IMR-90 (cell line): ENCODE results near the gene VAMP5. TPM values are rescaled to one million over a fixed set of nuclear protein-coding genes. Genes with fewer than 3 reads are reported as not detected.

Source experiments
- ATAC-seq: fragments of 200-7000 bp; cut with Tn5 transposase; 2 replicates; pipeline ENCODE4 v1.9.1; 2020; ENCODE audit warnings: low read depth, mild to moderate bottlenecking, moderate library complexity
- BruUV-seq: library from RNA; stranded (reverse); fragments of 400-500 nt; replicated peaks from 2 replicates; lab custom pipeline; 2021; lab: Mats Ljungman, UMichigan
- CTCF ChIA-PET: fragments of 300-600 bp; formaldehyde crosslinking; extraction: SDS; loops from one replicate; lab custom pipeline; 2021; ENCODE audit warnings: antibody characterized with exemption; lab: Yijun Ruan, JAX
- POLR2A ChIA-PET: fragments of 300-600 bp; sonication (Branson Sonifier 250); formaldehyde crosslinking; loops from one replicate; lab custom pipeline; 2022; ENCODE audit warnings: antibody characterized with exemption; ENCODE audit not compliant: unreplicated experiment; lab: Charles Lee
- DNase-seq: peaks from one replicate; pipeline ENCODE4 v3.0.0; 2013
- H2AFZ ChIP-seq: replicated peaks from 2 replicates; pipeline ENCODE3; 2013; ENCODE audit warnings: low read length, mild to moderate bottlenecking; ENCODE audit not compliant: poor library complexity
- H2AK5ac ChIP-seq: 2 replicates; pipeline ENCODE4 v1.6.1; 2013; ENCODE audit warnings: low read depth, low read length, inconsistent platforms
- H2AK9ac ChIP-seq: replicated peaks from 2 replicates; pipeline ENCODE3; 2013; ENCODE audit warnings: mild to moderate bottlenecking, low read depth, low read length, moderate library complexity; ENCODE audit not compliant: poor library complexity
- H2BK120ac ChIP-seq: 2 replicates; pipeline ENCODE4 v1.6.1; 2013; ENCODE audit warnings: low read depth, low read length, inconsistent platforms
- H2BK15ac ChIP-seq: 3 replicates; pipeline ENCODE4 v1.6.1; 2013; ENCODE audit warnings: low read depth, low read length, inconsistent platforms
- H2BK20ac ChIP-seq: 2 replicates; pipeline ENCODE4 v1.6.1; 2013; ENCODE audit warnings: low read depth, mild to moderate bottlenecking, inconsistent platforms, low read length, moderate library complexity
- H2BK5ac ChIP-seq: 2 replicates; pipeline ENCODE4 v1.6.1; 2013; ENCODE audit warnings: mild to moderate bottlenecking, low read depth, low read length, inconsistent platforms; ENCODE audit not compliant: poor library complexity, severe bottlenecking
- H3K14ac ChIP-seq: replicated peaks from 2 replicates; pipeline ENCODE4 v1.6.1; 2013; ENCODE audit warnings: low read depth, low read length, inconsistent platforms
- H3K18ac ChIP-seq: 2 replicates; pipeline ENCODE4 v1.6.1; 2013; ENCODE audit warnings: low read depth, low read length, control low read depth
- H3K23ac ChIP-seq: 2 replicates; pipeline ENCODE4 v1.6.1; 2013; ENCODE audit warnings: low read depth, low read length, inconsistent platforms
- H3K27ac ChIP-seq: 2 replicates; pipeline ENCODE4 v1.5.1; 2013; ENCODE audit warnings: mild to moderate bottlenecking, control low read depth, low read length; ENCODE audit not compliant: insufficient read depth
- H3K27me3 ChIP-seq: 2 replicates; pipeline ENCODE4 v1.6.1; 2013; ENCODE audit warnings: low read length; ENCODE audit not compliant: control insufficient read depth, insufficient read depth
- H3K36me3 ChIP-seq: 2 replicates; pipeline ENCODE4 v1.6.1; 2013; ENCODE audit warnings: low read length, mixed read lengths; ENCODE audit not compliant: control insufficient read depth, insufficient read depth
- H3K4ac ChIP-seq: 2 replicates; pipeline ENCODE4 v1.6.1; 2013; ENCODE audit warnings: low read depth, low read length, inconsistent platforms
- H3K4me1 ChIP-seq: 2 replicates; pipeline ENCODE4 v1.6.1; 2013; ENCODE audit warnings: low read length, mixed read lengths; ENCODE audit not compliant: control insufficient read depth, insufficient read depth
- H3K4me2 ChIP-seq: 2 replicates; pipeline ENCODE4 v1.6.1; 2013; ENCODE audit warnings: low read depth, mild to moderate bottlenecking, control low read depth, low read length, moderate library complexity
- H3K4me3 ChIP-seq: 2 replicates; pipeline ENCODE4 v1.5.1; 2013; ENCODE audit warnings: low read depth, mild to moderate bottlenecking, control low read depth, low read length, moderate library complexity; ENCODE audit not compliant: insufficient read depth
- H3K56ac ChIP-seq: 2 replicates; pipeline ENCODE4 v1.6.1; 2013; ENCODE audit warnings: low read length, inconsistent platforms; ENCODE audit not compliant: insufficient read depth; ENCODE audit errors: extremely low read depth
- H3K79me1 ChIP-seq, 2 experiments: 2 replicates each; pipeline ENCODE4 v1.6.1; 2013; ENCODE audit warnings: low read length in 2 of 2, inconsistent platforms in 1 of 2, low read depth in 1 of 2
- H3K9ac ChIP-seq: 2 replicates; pipeline ENCODE4 v1.6.1; 2013; ENCODE audit warnings: low read depth, low read length, control low read depth
- H3K9me1 ChIP-seq: 2 replicates; pipeline ENCODE4 v1.6.1; 2013; ENCODE audit warnings: low read length, inconsistent platforms; ENCODE audit not compliant: insufficient read depth
- H3K9me3 ChIP-seq: 2 replicates; pipeline ENCODE4 v1.6.1; 2013; ENCODE audit warnings: low read length; ENCODE audit not compliant: control insufficient read depth, insufficient read depth
- H4K20me1 ChIP-seq: 2 replicates; pipeline ENCODE4 v1.6.1; 2013; ENCODE audit warnings: low read length, inconsistent platforms; ENCODE audit not compliant: insufficient read depth
- H4K5ac ChIP-seq: 2 replicates; pipeline ENCODE4 v1.6.1; 2013; ENCODE audit warnings: mild to moderate bottlenecking, low read depth, low read length, control low read depth
- H4K8ac ChIP-seq, 2 experiments: 2 replicates each; pipeline ENCODE4 v1.6.1; 2013; ENCODE audit warnings: low read depth in 2 of 2, low read length in 2 of 2, control low read depth in 1 of 2, inconsistent platforms in 1 of 2
- H4K91ac ChIP-seq: 2 replicates; pipeline ENCODE4 v1.6.1; 2013; ENCODE audit warnings: low read depth, low read length, inconsistent platforms; ENCODE audit not compliant: insufficient read depth
- CEBPB ChIP-seq: IDR thresholded peaks from 2 replicates; pipeline ENCODE4 v1.6.1; 2012; ENCODE audit warnings: low read depth, low read length, improper control_type of control experiment
- CHD1 ChIP-seq: IDR thresholded peaks from 2 replicates; pipeline ENCODE4 v1.6.1; 2012; ENCODE audit warnings: low read depth, low read length, improper control_type of control experiment
- FOS ChIP-seq: fragments of 150-350 bp; IDR thresholded peaks from 2 replicates; pipeline ENCODE4 v1.6.1; 2016; ENCODE audit warnings: low read depth, low read length
- MXI1 ChIP-seq: IDR thresholded peaks from 2 replicates; pipeline ENCODE4 v1.6.1; 2012; ENCODE audit warnings: low read depth, mild to moderate bottlenecking, low read length, moderate library complexity, borderline replicate concordance
- RCOR1 ChIP-seq: IDR thresholded peaks from 2 replicates; pipeline ENCODE4 v1.6.1; 2012; ENCODE audit warnings: mild to moderate bottlenecking, low read length, improper control_type of control experiment; ENCODE audit not compliant: insufficient replicate concordance
- SMC3 ChIP-seq: fragments of 150-350 bp; IDR thresholded peaks from 2 replicates; pipeline ENCODE4 v1.6.1; 2016; ENCODE audit warnings: low read depth, mild to moderate bottlenecking, antibody characterized with exemption, low read length, moderate library complexity
- WGBS, 2 experiments: methylation state at CpG; one replicate each; pipeline versions ENCODE4 v1.1.5 to v1.1.7; 2013; ENCODE audit warnings: missing lambda C conversion rate in 2 of 2; ENCODE audit not compliant: insufficient read length in 1 of 2; ENCODE audit errors: extremely low coverage in 2 of 2; 5-methylcytosine and 5-hydroxymethylcytosine counted together
- dilution Hi-C: fragments of 300-500 bp; cut with HindIII; formaldehyde crosslinking; loops from one replicate; pipeline ENCODE4 v1.14.3; 2018; ENCODE audit warnings: low sequenced_read_pairs; ENCODE audit not compliant: unreplicated experiment
- in situ Hi-C: fragments of 300-500 bp; cut with MboI; formaldehyde crosslinking; loops from 3 replicates; pipeline ENCODE4 v1.14.3; 2019; ENCODE audit warnings: low sequenced_read_pairs, inconsistent platforms, mixed read lengths
- intact Hi-C: fragments of 100-400 bp; cut with micrococcal nuclease; formaldehyde crosslinking; loops from 2 replicates; pipeline ENCODE4 v1.10.0; 2022
- polyA plus RNA-seq, 3 experiments: library from polyadenylated mRNA; depleted of rRNA; stranded (reverse); fragments of >200 nt; gene quantifications; 2 replicates each; pipeline ENCODE4 v1.2.3, GENCODE V29; 2012; ENCODE audit warnings: low replicate concordance in 1 of 3
- total RNA-seq: library from RNA; depleted of rRNA; stranded (reverse); fragments of >200 nt; gene quantifications from 2 replicates; pipeline ENCODE4 v1.2.3, GENCODE V29; 2012

VAMP5 gene
- total and polyA plus RNA-seq, 2 of the 4 experiments (the other 2 are of a cell fraction) = 13.8 to 103 TPM

GRCh38 chr2:85635011-85635410 is 50.8 kb downstream of the VAMP5 start:
- Histone ChIP-seq H3K79me1 (peaks cover 6 to 41% of the 10 kb centered on the region in 2 experiments), H4K20me1 (peaks cover 15% of the 10 kb centered on the region), H3K14ac (no peak overlapping the region), H2AK5ac (no peak overlapping the region), H3K9me3 (no peaks in the 10 kb centered on the region), H2AFZ (no peak overlapping the region), H2BK5ac (no peak overlapping the region), H2BK20ac (no peak overlapping the region), H3K23ac (no peak overlapping the region), H3K9me1 (no peaks in the 10 kb centered on the region), H3K56ac (no peak overlapping the region), H4K91ac (no peak overlapping the region), H4K5ac (no peak overlapping the region), H2AK9ac (no peak overlapping the region), H3K36me3 (peaks cover 59% of the 10 kb centered on the region), H3K9ac (no peak overlapping the region), H3K27me3 (no peaks in the 10 kb centered on the region), H3K4me3 (no peak overlapping the region), H4K8ac (no peak overlapping the region), H3K18ac (no peak overlapping the region), H3K4ac (no peak overlapping the region), H2BK15ac (no peak overlapping the region), H3K27ac (no peak overlapping the region), H2BK120ac (no peak overlapping the region), H3K4me1 (0 out of 2 replicates have a peak, but pooled peaks cover 4% of the 10 kb centered on the region), H3K4me2 (no peak overlapping the region)
- POLR2A ChIA-PET = no interaction called here
- no peak for TF ChIP-seq SMC3
- no peak for TF ChIP-seq RCOR1
- no peak for TF ChIP-seq CEBPB
- TF ChIP-seq MXI1 = no peak
- no peak for TF ChIP-seq CHD1
- TF ChIP-seq FOS = no peak
- dilution Hi-C loops = no loop called here
- CTCF ChIA-PET = interaction anchor here (0.6 kb wide), 1 partner anchor 13 kb away, joined by 4 read pairs; no protein-coding TSS in a partner anchor
- intact Hi-C loops = no loop called here
- in situ Hi-C loops = loop anchor here (5.0 kb wide), 1 partner anchor 177 kb away; no protein-coding TSS in a partner anchor
- ATAC-seq (no peak), DNase-seq (no peak)
- BruUV-seq = no TSS peak
- 97% methylated on average over 6 of the region's 8 CpGs; no CpG with 5 or more reads in 1 of the 2 experiments for WGBS, 2 experiments
